ENCODE results near the gene ERGIC1. TPM values are rescaled to one million over a fixed set of nuclear protein-coding genes. Genes with fewer than 3 reads are reported as not detected.

The ERGIC1 gene
- total RNA-seq, 1 donor from 2014 or later, result 105 TPM

- H3K4me1 Mint-ChIP-seq (ENCODE audit: unreplicated experiment), result peaks cover 64% of the 10 kb centered on the region
- peaks cover 12% of the 10 kb centered on the region for H3K36me3 Mint-ChIP-seq
- peak overlapping the region; percentile 94 for H3K27ac Mint-ChIP-seq
- DNase-seq (ENCODE audit: extremely low spot score, unreplicated experiment), result no peak
- no peaks in the 10 kb centered on the region for H3K9me3 Mint-ChIP-seq
- TF ChIP-seq CTCF (conservative IDR thresholded peaks at IDR 0.05), result no peak
- peak overlapping the region; percentile 41 for H3K4me3 Mint-ChIP-seq
- H3K27me3 Mint-ChIP-seq, result peaks cover 3% of the 10 kb centered on the region
Observed at GRCh38 chr5:172903790-172904189, 69.7 kb downstream of the ERGIC1 start.

GRCh38 chr5:172904312-172904642 lies 70.2 kb downstream of the ERGIC1 start:
- Mint-ChIP-seq H3K36me3 (peaks cover 9% of the 10 kb centered on the region), H3K4me1 (ENCODE audit: unreplicated experiment) (peaks cover 62% of the 10 kb centered on the region), H3K9me3 (no peaks in the 10 kb centered on the region), H3K27me3 (peaks cover 3% of the 10 kb centered on the region), H3K4me3 (peak overlapping the region; percentile 44), H3K27ac (peak overlapping the region; percentile 94)
- TF ChIP-seq CTCF (conservative IDR thresholded peaks at IDR 0.05), result no peak
- no peak for DNase-seq (ENCODE audit: extremely low spot score, unreplicated experiment)

- Mint-ChIP-seq H3K4me1 (ENCODE audit: unreplicated experiment) (peaks cover 62% of the 10 kb centered on the region), H3K4me3 (peak overlapping the region; percentile 60), H3K9me3 (no peaks in the 10 kb centered on the region), H3K27me3 (peaks cover 3% of the 10 kb centered on the region), H3K27ac (peak overlapping the region; percentile 94), H3K36me3 (peaks cover 9% of the 10 kb centered on the region)
- TF ChIP-seq CTCF (conservative IDR thresholded peaks at IDR 0.05), result no peak
- no peak for DNase-seq (ENCODE audit: extremely low spot score, unreplicated experiment)
Observed at GRCh38 chr5:172904643-172905345, 70.7 kb downstream of the ERGIC1 start.

GRCh38 chr5:172905346-172906140 lies 71.5 kb downstream of the ERGIC1 start:
- H3K27me3 Mint-ChIP-seq, result peaks cover 3% of the 10 kb centered on the region
- H3K4me3 Mint-ChIP-seq, result peak overlapping the region; percentile 60
- H3K9me3 Mint-ChIP-seq, result no peaks in the 10 kb centered on the region
- no peak for DNase-seq (ENCODE audit: extremely low spot score, unreplicated experiment)
- no peak for TF ChIP-seq CTCF (conservative IDR thresholded peaks at IDR 0.05)
- peaks cover 59% of the 10 kb centered on the region for H3K4me1 Mint-ChIP-seq (ENCODE audit: unreplicated experiment)
- peak overlapping the region; percentile 94 for H3K27ac Mint-ChIP-seq
- peaks cover 12% of the 10 kb centered on the region for H3K36me3 Mint-ChIP-seq

- Mint-ChIP-seq H3K9me3 (no peaks in the 10 kb centered on the region), H3K4me3 (no peak overlapping the region), H3K27ac (peak overlapping the region; percentile 94), H3K27me3 (peaks cover 3% of the 10 kb centered on the region), H3K36me3 (peaks cover 12% of the 10 kb centered on the region), H3K4me1 (ENCODE audit: unreplicated experiment) (peaks cover 52% of the 10 kb centered on the region)
- TF ChIP-seq CTCF (conservative IDR thresholded peaks at IDR 0.05), result no peak
- DNase-seq (ENCODE audit: extremely low spot score, unreplicated experiment), result no peak
Observed at GRCh38 chr5:172906436-172906835, 72.4 kb downstream of the ERGIC1 start.
